NCI-H1105 (cell line): ENCODE measurements around the gene CTNNA2.
"Not testable (repeated sequence)": the region's sequence is repeated elsewhere in the genome, so short reads cannot be mapped to it uniquely, and the experiment has no call there.

Experiments
- DNase-seq: peaks from one replicate; lab custom pipeline; 2025; lab: John Stamatoyannopoulos, UW

The CTNNA2 gene

GRCh38 chr2:80148906-80149305 lies 636.1 kb downstream of the CTNNA2 start:
- DNase-seq, result no peak

GRCh38 chr2:80149991-80150390 lies 637.1 kb downstream of the CTNNA2 start:
- DNase-seq, result no peak

- DNase-seq, result no peak
Observed at GRCh38 chr2:80151248-80151647, 638.4 kb downstream of the CTNNA2 start.

GRCh38 chr2:80151651-80152050 lies 638.8 kb downstream of the CTNNA2 start:
- DNase-seq, result no peak

GRCh38 chr2:80153151-80153550 lies 640.3 kb downstream of the CTNNA2 start:
- DNase-seq, result no peak

- no peak for DNase-seq
Observed at GRCh38 chr2:80153768-80154167, 640.9 kb downstream of the CTNNA2 start.

GRCh38 chr2:80154231-80154915 lies 641.5 kb downstream of the CTNNA2 start:
- DNase-seq, result no peak

GRCh38 chr2:80164375-80164774 lies 651.5 kb downstream of the CTNNA2 start:
- DNase-seq, result no peak

GRCh38 chr2:80166483-80167171 lies 653.8 kb downstream of the CTNNA2 start:
- no peak for DNase-seq

GRCh38 chr2:80167284-80167808 lies 654.5 kb downstream of the CTNNA2 start:
- DNase-seq, result no peak

GRCh38 chr2:80168037-80168436 lies 655.2 kb downstream of the CTNNA2 start:
- no peak for DNase-seq

- DNase-seq, result no peak
Observed at GRCh38 chr2:80168801-80169200, 656.0 kb downstream of the CTNNA2 start.

GRCh38 chr2:80169811-80170594 lies 657.2 kb downstream of the CTNNA2 start:
- DNase-seq, result no peak

- DNase-seq, result no peak
Observed at GRCh38 chr2:80185091-80185490, 672.2 kb downstream of the CTNNA2 start.

- DNase-seq, result no peak
Observed at GRCh38 chr2:80186262-80186661, 673.4 kb downstream of the CTNNA2 start.

- no peak for DNase-seq
Observed at GRCh38 chr2:80187156-80187555, 674.3 kb downstream of the CTNNA2 start.

GRCh38 chr2:80190166-80190565 lies 677.3 kb downstream of the CTNNA2 start:
- DNase-seq, result no peak

- no peak for DNase-seq
Observed at GRCh38 chr2:80193566-80193965, 680.7 kb downstream of the CTNNA2 start.

GRCh38 chr2:80195034-80195433 lies 682.2 kb downstream of the CTNNA2 start:
- DNase-seq, result no peak

- DNase-seq, result no peak
Observed at GRCh38 chr2:80198042-80198441, 685.2 kb downstream of the CTNNA2 start.

GRCh38 chr2:80199504-80199903 lies 686.7 kb downstream of the CTNNA2 start:
- no peak for DNase-seq

- not testable (repeated sequence) for DNase-seq
Observed at GRCh38 chr2:80203929-80204328, 691.1 kb downstream of the CTNNA2 start.

- no peak for DNase-seq
Observed at GRCh38 chr2:80205498-80205897, 692.6 kb downstream of the CTNNA2 start.
